BE2C (cell line): ENCODE measurements around the gene SLC36A4.
A peak's percentile ranks its signal among the peaks of the same experiment; 100 is the strongest.
"Not testable (repeated sequence)": the region's sequence is repeated elsewhere in the genome, so short reads cannot be mapped to it uniquely, and the experiment has no call there.

ENCODE experiments used
- DNase-seq: peaks from one replicate; pipeline ENCODE4 v3.0.0-alpha.2; 2020
- H3K27me3 ChIP-seq: fragments of 250-450 bp; sonication (Bioruptor Pico); 2 replicates; pipeline ENCODE4 v1.5.1; 2020; ENCODE audit warnings: mild to moderate bottlenecking
- H3K36me3 ChIP-seq: fragments of 250-450 bp; sonication (Bioruptor Pico); 2 replicates; pipeline ENCODE4 v1.5.1; 2020; ENCODE audit warnings: mild to moderate bottlenecking
- H3K4me1 ChIP-seq: fragments of 250-450 bp; sonication (Bioruptor Pico); 2 replicates; pipeline ENCODE4 v1.5.1; 2020
- H3K4me3 ChIP-seq: 2 replicates; pipeline ENCODE4 v1.5.1; 2011; ENCODE audit warnings: low read depth, low read length
- H3K9me3 ChIP-seq: fragments of 250-450 bp; sonication (Bioruptor Pico); 2 replicates; pipeline ENCODE4 v1.5.1; 2020
- TF ChIP-seq, protein P1 (sequence below): IDR thresholded peaks from 2 replicates; pipeline ENCODE4 v1.5.1; 2012; ENCODE audit warnings: mild to moderate bottlenecking, low read depth, low read length

Gene SLC36A4

DNA sequence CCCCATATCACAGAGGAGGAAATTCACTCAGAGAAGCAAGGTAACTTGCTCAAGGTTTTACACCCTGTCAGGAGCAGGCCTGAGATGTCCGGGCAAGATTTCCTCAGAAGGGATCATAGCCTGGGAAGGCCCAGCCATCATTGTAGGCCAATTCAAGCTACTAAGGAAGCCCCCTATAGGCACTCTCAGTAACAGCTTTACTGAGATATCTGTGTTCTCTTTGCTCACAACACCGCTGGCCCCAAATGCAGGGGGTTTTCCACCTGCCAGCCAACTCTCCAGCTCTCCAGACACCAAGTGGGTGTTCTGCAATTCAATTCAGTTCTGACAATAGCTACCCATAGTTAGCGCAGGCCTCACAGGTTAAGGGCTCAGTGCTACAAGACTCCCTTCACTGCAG is 84.0 kb downstream of the SLC36A4 start:
- DNase-seq: no peak
- H3K4me3 ChIP-seq: no peak overlapping the region
- H3K36me3 ChIP-seq: no peaks in the 10 kb centered on the region
- H3K27me3 ChIP-seq: no peaks in the 10 kb centered on the region
- H3K4me1 ChIP-seq: no peaks in the 10 kb centered on the region
- H3K9me3 ChIP-seq: no peaks in the 10 kb centered on the region
- TF ChIP-seq, protein P1, sequence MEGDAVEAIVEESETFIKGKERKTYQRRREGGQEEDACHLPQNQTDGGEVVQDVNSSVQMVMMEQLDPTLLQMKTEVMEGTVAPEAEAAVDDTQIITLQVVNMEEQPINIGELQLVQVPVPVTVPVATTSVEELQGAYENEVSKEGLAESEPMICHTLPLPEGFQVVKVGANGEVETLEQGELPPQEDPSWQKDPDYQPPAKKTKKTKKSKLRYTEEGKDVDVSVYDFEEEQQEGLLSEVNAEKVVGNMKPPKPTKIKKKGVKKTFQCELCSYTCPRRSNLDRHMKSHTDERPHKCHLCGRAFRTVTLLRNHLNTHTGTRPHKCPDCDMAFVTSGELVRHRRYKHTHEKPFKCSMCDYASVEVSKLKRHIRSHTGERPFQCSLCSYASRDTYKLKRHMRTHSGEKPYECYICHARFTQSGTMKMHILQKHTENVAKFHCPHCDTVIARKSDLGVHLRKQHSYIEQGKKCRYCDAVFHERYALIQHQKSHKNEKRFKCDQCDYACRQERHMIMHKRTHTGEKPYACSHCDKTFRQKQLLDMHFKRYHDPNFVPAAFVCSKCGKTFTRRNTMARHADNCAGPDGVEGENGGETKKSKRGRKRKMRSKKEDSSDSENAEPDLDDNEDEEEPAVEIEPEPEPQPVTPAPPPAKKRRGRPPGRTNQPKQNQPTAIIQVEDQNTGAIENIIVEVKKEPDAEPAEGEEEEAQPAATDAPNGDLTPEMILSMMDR: peak; percentile 37

DNA sequence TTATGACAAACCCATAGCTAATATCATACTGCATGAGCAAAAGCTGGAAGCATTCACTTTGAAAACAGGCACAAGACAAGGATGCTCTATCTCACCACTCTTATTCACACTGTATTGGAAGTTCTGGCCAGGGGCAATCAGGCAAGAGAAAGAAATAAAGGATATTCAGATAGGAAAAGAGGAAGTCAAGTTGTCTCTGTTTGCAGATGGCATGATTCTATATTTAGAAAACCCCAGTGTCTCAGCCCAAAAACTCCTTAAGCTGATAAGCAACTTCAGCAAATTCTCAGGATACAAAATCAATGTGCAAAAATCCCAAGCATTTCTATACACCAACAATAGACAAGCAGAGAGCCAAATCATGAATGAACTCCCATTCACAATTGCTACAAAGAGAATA is 86.6 kb downstream of the SLC36A4 start:
- H3K4me1 ChIP-seq, H3K9me3 ChIP-seq, H3K27me3 ChIP-seq, H3K36me3 ChIP-seq, DNase-seq, H3K4me3 ChIP-seq: not testable (repeated sequence)

DNA sequence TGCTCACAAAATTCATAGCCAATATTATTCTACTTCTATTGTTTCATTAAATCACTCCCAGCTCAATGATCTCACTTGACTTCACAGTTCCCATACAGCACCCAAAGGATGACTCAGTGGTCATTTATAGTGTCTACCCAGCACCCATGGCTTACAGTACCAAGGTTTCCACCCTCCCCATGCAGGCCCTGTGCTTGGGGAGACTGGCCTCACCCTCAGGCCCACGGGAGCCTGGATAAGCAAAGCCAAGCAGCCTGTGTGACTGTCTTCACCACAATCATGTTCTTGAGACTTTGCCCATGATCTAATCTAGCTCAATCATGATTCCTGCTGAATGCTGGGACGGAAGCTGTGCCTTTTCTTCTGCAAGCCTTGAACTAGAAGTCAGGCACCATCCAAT is 97.6 kb downstream of the SLC36A4 start:
- H3K36me3 ChIP-seq: no peaks in the 10 kb centered on the region
- H3K4me1 ChIP-seq: no peaks in the 10 kb centered on the region
- no peaks in the 10 kb centered on the region for H3K9me3 ChIP-seq
- TF ChIP-seq, protein P1: no peak
- H3K4me3 ChIP-seq: no peak overlapping the region
- DNase-seq: no peak
- H3K27me3 ChIP-seq: no peaks in the 10 kb centered on the region

DNA sequence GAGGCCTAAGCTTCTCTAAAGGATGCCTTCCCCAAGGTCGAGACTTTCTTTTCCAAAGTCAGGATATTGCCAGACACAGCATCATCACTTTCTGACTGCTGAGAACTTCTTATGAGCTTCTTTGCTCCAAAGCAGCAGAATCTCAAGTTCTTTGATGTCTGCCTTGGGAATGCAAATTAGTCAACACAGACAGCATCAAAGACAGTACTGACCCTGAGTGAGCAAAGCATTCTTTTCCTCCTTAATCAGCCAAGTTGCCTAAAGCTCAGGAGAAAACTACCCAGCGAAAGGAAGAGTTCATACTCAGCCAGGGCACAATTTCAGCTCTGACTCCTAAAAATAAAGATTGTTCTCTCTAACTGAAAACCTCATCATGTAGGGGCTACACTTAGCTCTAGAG is 98.0 kb downstream of the SLC36A4 start:
- Histone ChIP-seq H3K4me1 (no peaks in the 10 kb centered on the region), H3K9me3 (no peaks in the 10 kb centered on the region), H3K27me3 (no peaks in the 10 kb centered on the region), H3K36me3 (no peaks in the 10 kb centered on the region), H3K4me3 (no peak overlapping the region)
- DNase-seq: no peak
- TF ChIP-seq, protein P1: no peak
